ENCODE data around the gene SCAMP1.

The SCAMP1 gene

GRCh38 chr5:78499485-78499884 lies 139.1 kb downstream of the SCAMP1 start:
- no peak for TF ChIP-seq CTCF (conservative IDR thresholded peaks at IDR 0.05; ENCODE audit: low read depth, low read length)
- H3K4me3 ChIP-seq (ENCODE audit: low read length): no peak overlapping the region
- DNase-seq (ENCODE audit: low read depth): no peak

GRCh38 chr5:78500028-78500427 lies 139.6 kb downstream of the SCAMP1 start:
- no peak for TF ChIP-seq CTCF (conservative IDR thresholded peaks at IDR 0.05; ENCODE audit: low read depth, low read length)
- H3K4me3 ChIP-seq (ENCODE audit: low read length): no peak overlapping the region
- no peak for DNase-seq (ENCODE audit: low read depth)

- TF ChIP-seq CTCF (conservative IDR thresholded peaks at IDR 0.05; ENCODE audit: low read depth, low read length): no peak
These were observed 140.5 kb downstream of the SCAMP1 start for GRCh38 chr5:78500871-78501270.

GRCh38 chr5:78501411-78502352 lies 141.3 kb downstream of the SCAMP1 start:
- no peak for TF ChIP-seq CTCF (conservative IDR thresholded peaks at IDR 0.05; ENCODE audit: low read depth, low read length)
- DNase-seq (ENCODE audit: low read depth): no peak
- no peak overlapping the region for H3K4me3 ChIP-seq (ENCODE audit: low read length)

More at GRCh38 chr5:78500871-78501270, 140.5 kb downstream of the SCAMP1 start:
- no peak for DNase-seq (ENCODE audit: low read depth)
- no peak overlapping the region for H3K4me3 ChIP-seq (ENCODE audit: low read length)

GRCh38 chr5:78503958-78504653 lies 143.7 kb downstream of the SCAMP1 start:
- DNase-seq (ENCODE audit: low read depth): no peak
- TF ChIP-seq CTCF (conservative IDR thresholded peaks at IDR 0.05; ENCODE audit: low read depth, low read length): no peak
- H3K4me3 ChIP-seq (ENCODE audit: low read length): no peak overlapping the region

- DNase-seq (ENCODE audit: low read depth): peak; percentile 95
- no peak overlapping the region for H3K4me3 ChIP-seq (ENCODE audit: low read length)
- no peak for TF ChIP-seq CTCF (conservative IDR thresholded peaks at IDR 0.05; ENCODE audit: low read depth, low read length)
These were observed 144.6 kb downstream of the SCAMP1 start for GRCh38 chr5:78504704-78505677.

Measured in retinal pigment epithelial cell (primary cell).